Activated CD8-positive, alpha-beta memory T cell treated with anti-CD3 and anti-CD28 coated beads, Interleukin-2, amount 50 U/mL, for 24 hours (primary cell): ENCODE measurements around the gene ASB1.

Experiments used
- DNase-seq: peaks from one replicate; pipeline ENCODE4 v3.0.0-alpha.2; 2020; ENCODE audit errors: extremely low read depth

The ASB1 gene

GRCh38 chr2:238467062-238467461, 40.3 kb downstream of the ASB1 start:
- no peak for DNase-seq

- DNase-seq, result no peak
Observed at GRCh38 chr2:238467792-238468191, 41.1 kb downstream of the ASB1 start.

GRCh38 chr2:238469155-238469554, 42.4 kb downstream of the ASB1 start:
- DNase-seq, result no peak

- DNase-seq, result no peak
Observed at GRCh38 chr2:238473014-238473413, 46.3 kb downstream of the ASB1 start.

GRCh38 chr2:238473523-238473922, 46.8 kb downstream of the ASB1 start:
- no peak for DNase-seq

- DNase-seq, result no peak
Observed at GRCh38 chr2:238475034-238475433, 48.3 kb downstream of the ASB1 start.

- no peak for DNase-seq
Observed at GRCh38 chr2:238475566-238475965, 48.8 kb downstream of the ASB1 start.

GRCh38 chr2:238476258-238476657, 49.5 kb downstream of the ASB1 start:
- DNase-seq, result no peak

GRCh38 chr2:238478216-238478615, 51.5 kb downstream of the ASB1 start:
- DNase-seq, result no peak

- DNase-seq, result no peak
Observed at GRCh38 chr2:238479847-238480246, 53.1 kb downstream of the ASB1 start.

GRCh38 chr2:238483021-238483420, 56.3 kb downstream of the ASB1 start:
- no peak for DNase-seq

GRCh38 chr2:238483656-238484055, 56.9 kb downstream of the ASB1 start:
- no peak for DNase-seq

GRCh38 chr2:238484522-238485452, 58.1 kb downstream of the ASB1 start:
- DNase-seq, result no peak

GRCh38 chr2:238486123-238486848, 59.6 kb downstream of the ASB1 start:
- no peak for DNase-seq

- DNase-seq, result no peak
Observed at GRCh38 chr2:238487134-238487533, 60.4 kb downstream of the ASB1 start.

- DNase-seq, result no peak
Observed at GRCh38 chr2:238487652-238488346, 61.1 kb downstream of the ASB1 start.

GRCh38 chr2:238488347-238488826, 61.7 kb downstream of the ASB1 start:
- no peak for DNase-seq

- DNase-seq, result no peak
Observed at GRCh38 chr2:238489431-238489830, 62.7 kb downstream of the ASB1 start.

- no peak for DNase-seq
Observed at GRCh38 chr2:238489896-238490295, 63.2 kb downstream of the ASB1 start.

- no peak for DNase-seq
Observed at GRCh38 chr2:238492840-238493239, 66.1 kb downstream of the ASB1 start.

- no peak for DNase-seq
Observed at GRCh38 chr2:238493411-238493810, 66.7 kb downstream of the ASB1 start.

GRCh38 chr2:238493880-238494572, 67.3 kb downstream of the ASB1 start:
- DNase-seq, result no peak
